Measurements from ENCODE around the gene CAST.

DNA sequence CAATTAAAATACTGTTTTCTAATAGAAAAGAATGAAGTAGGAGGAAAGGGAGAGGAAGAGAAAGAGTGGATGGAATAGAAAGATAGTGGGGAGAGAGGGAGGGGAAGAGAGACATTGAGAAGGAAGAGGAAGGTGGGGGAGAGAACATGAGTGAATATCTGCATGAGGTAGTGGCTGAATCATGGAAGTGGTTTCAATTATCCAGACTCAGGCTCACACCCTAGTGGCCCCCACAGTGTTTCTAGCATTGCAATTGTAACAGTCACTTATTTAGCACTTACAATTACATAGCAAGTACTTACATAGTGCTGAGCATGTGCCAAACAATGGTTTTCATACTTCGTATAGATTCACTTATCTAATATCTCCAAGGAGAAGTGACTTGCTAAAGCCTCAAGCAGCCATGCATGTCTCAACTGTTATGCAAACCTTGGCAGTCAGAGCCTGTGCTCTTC lies 72.7 kb downstream of the CAST start:
- TF ChIP-seq, protein P1, sequence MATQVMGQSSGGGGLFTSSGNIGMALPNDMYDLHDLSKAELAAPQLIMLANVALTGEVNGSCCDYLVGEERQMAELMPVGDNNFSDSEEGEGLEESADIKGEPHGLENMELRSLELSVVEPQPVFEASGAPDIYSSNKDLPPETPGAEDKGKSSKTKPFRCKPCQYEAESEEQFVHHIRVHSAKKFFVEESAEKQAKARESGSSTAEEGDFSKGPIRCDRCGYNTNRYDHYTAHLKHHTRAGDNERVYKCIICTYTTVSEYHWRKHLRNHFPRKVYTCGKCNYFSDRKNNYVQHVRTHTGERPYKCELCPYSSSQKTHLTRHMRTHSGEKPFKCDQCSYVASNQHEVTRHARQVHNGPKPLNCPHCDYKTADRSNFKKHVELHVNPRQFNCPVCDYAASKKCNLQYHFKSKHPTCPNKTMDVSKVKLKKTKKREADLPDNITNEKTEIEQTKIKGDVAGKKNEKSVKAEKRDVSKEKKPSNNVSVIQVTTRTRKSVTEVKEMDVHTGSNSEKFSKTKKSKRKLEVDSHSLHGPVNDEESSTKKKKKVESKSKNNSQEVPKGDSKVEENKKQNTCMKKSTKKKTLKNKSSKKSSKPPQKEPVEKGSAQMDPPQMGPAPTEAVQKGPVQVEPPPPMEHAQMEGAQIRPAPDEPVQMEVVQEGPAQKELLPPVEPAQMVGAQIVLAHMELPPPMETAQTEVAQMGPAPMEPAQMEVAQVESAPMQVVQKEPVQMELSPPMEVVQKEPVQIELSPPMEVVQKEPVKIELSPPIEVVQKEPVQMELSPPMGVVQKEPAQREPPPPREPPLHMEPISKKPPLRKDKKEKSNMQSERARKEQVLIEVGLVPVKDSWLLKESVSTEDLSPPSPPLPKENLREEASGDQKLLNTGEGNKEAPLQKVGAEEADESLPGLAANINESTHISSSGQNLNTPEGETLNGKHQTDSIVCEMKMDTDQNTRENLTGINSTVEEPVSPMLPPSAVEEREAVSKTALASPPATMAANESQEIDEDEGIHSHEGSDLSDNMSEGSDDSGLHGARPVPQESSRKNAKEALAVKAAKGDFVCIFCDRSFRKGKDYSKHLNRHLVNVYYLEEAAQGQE (IDR thresholded peaks at IDR 0.05; ENCODE audit: insufficient read depth in 1 of 2, low read depth in 2 of 2, low read length in 2 of 2), result no peak
- TF ChIP-seq POLR2AphosphoS5 (IDR thresholded peaks at IDR 0.05; ENCODE audit: low read depth, low read length), result no peak

Measured in PFSK-1 (cell line).